Stimulated activated CD8-positive, alpha-beta memory T cell treated with anti-CD3 and anti-CD28 coated beads, Interleukin-7, amount 100 ng/mL, for 24 hours (primary cell): ENCODE data around the gene DERL2.
"Not testable (repeated sequence)": the region's sequence is repeated elsewhere in the genome, so short reads cannot be mapped to it uniquely, and the experiment has no call there.

ENCODE experiments used
- DNase-seq: peaks from one replicate; pipeline ENCODE4 v3.0.0-alpha.2; 2020; ENCODE audit warnings: low read depth

Gene DERL2

DNA sequence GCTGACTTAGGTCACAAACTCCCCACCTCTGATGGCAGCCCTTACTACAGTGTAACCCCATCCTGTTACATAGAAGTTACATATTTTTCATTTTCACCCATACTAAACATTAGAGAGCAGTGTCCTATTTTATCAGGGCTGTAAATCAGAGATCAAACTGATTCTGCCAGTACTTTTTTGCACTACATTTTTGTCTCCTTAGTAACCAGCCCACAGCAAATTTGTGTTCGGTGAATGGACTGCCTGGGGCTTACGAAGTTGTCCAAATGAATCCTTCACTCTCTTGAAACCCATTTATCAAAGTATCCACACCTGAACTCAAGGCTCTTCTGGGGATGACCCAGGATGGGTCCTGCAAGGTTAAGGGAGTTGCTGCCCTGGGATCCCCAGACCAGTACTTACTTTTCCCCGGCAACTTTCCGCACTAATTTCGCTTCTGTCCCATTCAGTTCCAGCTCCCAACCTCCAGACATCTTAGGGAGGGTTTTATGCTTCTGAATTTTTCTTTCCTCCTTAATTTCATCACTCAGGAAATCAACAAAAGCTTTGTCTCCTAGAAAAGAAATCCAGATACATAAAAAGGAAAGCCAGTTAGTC lies 48.2 kb downstream of the DERL2 start:
- no peak for DNase-seq

DNA sequence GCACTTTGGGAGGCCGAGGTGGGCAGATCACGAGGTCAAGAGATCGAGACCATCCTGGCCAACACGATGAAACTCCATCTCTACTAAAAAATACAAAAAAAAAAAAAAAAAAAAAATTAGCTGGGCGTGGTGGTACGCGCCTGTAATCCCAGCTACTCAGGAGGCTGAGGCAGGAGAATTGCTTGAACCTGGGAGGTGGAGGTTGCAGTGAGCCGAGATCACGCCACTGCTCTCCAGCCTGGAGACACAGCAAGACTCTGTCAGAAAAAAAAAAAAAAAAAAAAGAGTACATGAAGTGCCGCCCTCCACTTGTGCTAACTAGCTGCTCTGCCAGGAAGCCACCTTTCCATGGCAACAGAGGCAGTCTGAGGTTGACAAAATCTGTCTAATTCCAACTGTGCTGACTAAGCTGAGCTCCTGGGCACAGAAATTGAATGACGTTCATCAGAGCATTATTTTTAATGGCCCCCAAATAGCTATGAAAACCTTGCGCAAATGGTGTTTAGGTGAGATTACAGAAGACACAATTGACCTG lies 50.1 kb downstream of the DERL2 start:
- not testable (repeated sequence) for DNase-seq

GRCh38 chr17:5434984-5435383 lies 51.0 kb downstream of the DERL2 start:
- DNase-seq: no peak

DNA sequence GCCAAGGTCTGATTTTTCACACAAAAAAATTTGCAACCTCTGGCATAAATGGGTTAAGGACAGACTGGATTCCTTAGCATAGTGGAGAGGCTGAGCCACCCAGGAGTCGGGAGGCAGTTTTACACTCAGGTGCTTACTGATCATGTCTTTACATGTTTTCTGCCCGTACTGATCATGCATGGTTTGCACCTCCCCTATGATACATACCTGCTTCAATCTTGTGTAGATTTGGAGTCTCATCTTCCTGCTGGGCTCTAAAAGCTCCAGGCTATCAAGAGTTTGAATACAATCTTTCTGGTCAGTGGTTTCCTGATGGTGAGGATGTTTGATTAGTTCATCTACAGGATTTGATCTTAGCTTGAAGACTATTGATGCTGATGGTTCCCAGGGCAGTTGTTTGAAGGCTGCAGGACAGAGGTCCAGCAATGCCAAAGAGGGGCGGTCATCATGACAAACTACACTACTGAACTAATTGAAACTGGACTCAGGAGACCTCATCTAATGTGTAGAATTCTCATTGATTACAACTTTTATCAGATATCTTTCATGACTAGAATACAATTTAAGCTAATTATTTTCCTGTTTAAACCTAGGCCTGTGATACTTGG lies 53.9 kb downstream of the DERL2 start:
- DNase-seq: no peak

DNA sequence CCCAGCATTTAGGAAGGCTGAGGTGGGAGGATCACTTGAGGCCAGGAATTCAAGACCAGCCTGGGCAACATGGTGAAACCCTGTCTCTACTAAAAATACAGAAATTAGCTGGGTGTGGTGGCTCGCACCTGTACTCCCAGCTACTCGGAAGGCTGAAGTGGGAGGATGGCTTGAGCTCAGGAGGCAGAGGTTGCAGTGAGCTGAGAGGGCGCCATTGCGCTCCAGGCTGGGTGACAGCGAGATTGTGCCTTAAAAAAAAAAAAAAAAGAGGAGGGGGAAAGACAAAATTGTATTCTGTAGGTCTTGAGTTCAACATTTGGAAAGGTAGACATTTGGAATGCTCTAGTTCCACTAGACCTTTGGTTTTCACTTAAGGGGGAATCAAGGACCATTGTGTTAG lies 54.7 kb downstream of the DERL2 start:
- DNase-seq: not testable (repeated sequence)

- DNase-seq: no peak
Measured at GRCh38 chr17:5430413-5430999, 55.5 kb downstream of the DERL2 start.

GRCh38 chr17:5429191-5429887 lies 56.6 kb downstream of the DERL2 start:
- no peak for DNase-seq

- no peak for DNase-seq
Measured at GRCh38 chr17:5425826-5426225, 60.2 kb downstream of the DERL2 start.

GRCh38 chr17:5424909-5425308 lies 61.1 kb downstream of the DERL2 start:
- DNase-seq: no peak

DNA sequence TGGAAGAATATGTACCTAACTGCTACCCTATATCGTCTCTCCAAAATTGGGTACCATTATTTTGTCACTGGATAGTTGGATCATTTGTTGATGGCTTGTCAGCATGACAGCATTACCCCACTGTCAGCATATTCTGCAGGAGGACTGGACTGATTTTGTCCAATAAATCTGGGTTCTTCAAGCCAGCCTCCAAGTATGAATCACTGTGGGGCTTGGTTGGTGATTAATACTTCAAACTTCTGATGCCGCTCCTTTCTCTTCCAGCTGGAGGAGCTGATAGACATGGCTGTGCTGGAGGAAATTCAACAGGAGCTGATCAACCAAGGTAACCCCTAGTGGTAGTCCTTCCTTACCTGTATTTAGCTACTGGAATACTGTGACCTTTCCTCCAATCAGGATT lies 63.5 kb downstream of the DERL2 start:
- no peak for DNase-seq
